ENCODE measurements around the gene NEDD9.

Gene NEDD9

DNA sequence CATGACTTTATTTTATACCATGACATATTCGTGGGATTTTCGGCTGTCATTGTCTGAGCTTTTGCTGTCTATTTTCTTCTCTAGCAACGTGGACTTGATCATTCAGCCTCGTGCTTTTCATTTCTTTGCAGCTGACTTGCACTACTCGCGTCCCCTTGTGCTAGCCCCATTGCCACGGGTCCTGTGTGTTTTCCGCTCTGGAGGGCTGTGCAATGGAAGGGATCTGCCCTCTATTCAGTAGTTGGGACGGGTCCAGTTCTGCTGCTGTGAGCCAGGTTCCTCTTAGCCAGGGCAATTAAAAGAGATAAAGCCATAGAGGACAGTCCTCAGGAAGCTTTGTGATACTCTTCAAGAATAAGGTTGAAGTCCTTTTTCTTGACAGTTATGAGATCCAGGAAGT is 17.6 kb downstream of the NEDD9 start:
- DNase-seq, result no peak

DNA sequence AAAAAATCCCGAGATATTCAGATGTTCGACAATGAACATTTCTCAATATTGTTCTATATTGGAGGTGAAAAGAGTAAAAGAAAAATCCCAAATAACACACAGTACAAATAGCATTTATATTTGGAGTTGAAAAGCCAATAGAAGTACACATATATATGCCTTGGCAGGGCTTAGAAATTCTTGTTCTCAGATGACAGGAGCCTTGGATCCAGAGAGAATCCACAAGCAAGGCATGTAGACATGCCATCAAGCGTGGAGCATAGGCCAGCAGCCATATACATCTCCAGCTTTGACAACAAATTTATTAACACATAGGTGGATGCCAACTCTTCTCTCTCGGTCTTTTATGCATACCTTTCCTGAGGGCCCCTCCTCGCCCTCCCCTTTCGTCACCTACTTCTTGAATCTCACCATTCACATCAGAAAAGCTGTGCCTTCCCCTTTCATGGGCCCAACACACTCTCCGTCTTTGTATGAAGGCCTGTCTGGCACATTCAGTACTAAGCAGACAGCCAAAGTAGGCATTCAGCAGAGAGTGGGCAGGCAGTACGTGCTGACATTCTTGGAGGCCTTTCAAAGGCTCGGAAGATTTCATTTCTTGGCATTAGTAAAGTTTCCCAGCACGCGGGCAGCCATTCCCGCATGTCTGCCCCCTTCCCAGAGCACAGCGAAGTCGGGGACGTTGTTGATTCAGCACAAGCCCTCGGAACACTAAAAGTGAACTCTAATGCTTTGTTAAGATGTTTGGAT is 18.2 kb downstream of the NEDD9 start:
- no peak for DNase-seq

DNA sequence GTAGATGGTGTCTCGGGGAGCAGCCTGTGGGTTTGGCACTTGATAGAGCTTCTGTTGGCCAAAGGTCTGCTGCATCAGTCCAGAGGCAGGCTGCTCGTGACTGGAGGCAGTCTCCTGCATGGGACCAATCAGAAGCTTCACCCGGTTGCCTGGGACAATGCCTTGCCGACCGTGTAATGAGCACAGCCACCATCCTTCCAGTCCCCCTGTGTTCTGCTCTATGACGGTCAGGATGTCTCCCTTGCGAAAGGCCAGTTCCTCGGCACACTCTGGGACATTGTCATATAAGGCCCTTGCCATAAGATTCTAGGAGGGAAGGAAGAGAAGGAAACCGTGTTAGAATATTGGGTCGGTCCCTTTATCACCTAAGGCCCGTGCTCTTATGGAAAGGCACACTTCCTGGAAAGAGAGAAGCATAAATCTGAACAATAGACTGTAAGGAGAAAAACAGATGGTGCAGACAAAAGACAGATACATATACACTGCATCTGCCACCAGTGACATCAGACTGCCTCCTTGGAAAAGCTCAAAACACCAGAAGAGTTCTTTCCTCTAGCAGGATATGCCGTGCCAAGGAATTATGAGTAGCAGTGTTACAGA is 18.9 kb downstream of the NEDD9 start:
- no peak for DNase-seq

DNA sequence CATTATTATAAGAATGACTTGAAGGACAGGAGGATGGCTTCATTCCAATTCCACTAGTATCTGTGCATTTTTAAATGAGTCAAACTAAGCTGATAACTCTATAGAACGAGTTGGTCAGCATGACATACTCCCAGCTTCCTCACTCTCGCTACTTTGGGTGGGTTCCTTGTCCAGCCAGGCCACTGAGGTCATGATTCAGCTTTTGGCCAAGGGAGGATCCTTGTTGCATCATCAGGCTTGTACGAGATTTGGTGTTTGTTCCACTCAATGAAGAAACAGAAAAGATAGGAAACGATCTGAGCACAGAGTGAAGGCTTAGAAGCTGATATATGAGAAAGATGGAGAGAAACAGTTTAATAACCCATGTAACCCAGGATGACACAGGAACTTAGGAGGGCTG is 19.8 kb downstream of the NEDD9 start:
- DNase-seq, result no peak

DNA sequence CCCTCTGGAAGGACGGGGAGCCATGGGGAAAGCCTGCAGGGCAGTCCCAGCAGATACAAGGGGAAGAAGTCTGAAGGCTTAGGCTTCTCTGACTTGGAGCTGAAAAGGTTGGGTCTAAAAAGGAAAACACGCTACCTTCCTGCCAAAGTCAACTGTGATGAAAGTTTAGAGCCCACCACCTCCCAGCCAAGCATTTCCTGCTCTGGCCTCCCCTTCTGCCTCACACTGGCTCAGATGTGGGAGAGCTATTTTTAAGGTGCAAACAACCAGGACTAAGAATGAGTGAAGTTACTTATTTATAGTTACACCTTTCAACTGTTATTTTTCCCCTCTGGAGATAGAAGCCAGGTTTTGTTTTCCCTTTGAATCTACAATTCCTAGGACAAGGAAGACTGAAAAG is 21.2 kb downstream of the NEDD9 start:
- DNase-seq, result no peak

DNA sequence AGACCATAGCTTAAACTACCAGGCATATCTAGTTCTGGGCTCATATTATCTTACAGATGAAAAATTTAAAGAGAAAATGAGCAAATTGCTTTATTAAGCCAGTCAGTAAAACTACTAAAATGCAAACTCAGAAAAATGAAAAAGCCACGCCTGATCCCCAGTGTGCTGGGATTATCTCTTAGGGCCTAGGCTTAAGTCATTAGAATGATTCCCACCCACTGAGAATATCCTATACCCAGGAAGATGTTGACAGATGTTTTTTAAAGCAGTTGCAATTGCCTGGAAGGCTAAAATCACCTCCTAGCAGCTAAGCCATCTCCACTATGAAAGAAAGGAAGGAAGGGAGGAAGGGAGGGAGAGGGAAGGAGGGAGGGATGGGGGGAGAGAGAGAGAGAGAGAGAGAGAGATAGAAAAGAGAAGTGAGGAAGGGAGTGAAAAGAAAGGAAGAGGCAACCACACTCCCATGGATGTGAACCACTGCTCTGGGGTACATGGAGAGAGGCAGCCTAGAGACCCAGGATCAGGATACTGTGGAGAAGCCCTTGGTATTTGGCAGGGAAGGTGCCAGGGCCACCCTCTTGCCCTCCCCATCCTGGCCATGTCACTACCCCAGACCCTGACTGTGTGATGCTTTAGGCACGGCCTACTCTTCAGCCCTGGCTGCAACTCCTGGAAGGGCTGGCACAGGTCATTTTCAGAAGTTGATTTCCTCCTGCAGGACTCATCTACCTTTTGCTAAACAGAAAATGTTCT is 21.9 kb downstream of the NEDD9 start:
- DNase-seq, result no peak

DNA sequence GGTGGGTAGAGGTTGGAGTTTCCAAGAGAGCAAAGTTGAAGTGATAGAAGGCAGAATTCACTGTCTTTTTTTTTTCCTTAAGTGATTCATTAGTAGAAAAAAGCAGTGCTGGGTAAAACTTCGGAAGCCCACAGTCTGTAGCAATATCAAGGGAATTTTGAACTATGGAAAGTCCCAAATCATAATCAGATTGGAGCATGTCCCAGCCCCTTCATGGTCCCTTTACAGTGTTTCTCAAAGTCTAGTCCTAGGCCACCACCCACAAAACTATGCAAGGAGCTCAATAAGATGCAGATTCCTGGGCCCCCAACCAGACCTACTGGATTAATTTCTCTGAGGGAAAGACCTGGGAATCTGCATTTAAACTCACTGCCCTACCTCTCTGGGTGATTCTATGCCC is 22.6 kb downstream of the NEDD9 start:
- no peak for DNase-seq

DNA sequence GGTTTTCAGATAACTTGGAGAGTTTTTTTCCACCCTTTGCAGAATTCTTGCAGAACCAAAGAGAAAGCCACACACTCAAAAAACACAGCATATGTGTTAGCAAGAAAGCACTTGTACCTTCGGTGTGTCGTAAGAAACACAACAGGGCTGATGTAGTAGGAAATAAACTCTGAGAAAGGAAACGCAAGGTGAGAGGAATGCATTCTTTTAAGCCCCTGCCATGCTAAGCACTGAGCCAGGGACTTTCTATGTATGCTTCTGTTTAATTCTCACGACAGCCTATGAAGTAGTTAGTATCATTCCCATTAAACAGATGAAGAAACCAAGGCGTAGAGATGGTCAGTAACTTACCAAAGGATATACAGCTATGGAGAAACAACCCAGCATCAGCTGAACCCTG is 23.1 kb downstream of the NEDD9 start:
- no peak for DNase-seq

DNA sequence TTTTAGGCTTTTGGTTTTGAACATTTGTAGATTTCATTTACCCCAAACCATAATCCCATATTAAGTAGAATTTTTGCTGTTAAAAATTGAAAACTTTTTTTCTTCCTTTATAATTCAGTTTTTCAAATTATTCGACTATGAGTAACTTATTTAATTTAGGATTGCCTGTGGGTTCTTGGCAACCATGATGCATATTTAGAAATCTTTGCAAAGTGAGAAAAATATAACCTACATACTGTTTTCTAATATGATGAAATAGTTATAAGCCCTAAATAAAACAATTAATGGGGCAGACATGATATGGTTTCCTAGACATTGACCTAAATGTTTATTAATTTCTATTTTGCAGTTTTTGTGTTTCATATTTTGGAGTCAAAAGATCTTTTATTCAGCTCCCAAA is 23.6 kb downstream of the NEDD9 start:
- no peak for DNase-seq

DNA sequence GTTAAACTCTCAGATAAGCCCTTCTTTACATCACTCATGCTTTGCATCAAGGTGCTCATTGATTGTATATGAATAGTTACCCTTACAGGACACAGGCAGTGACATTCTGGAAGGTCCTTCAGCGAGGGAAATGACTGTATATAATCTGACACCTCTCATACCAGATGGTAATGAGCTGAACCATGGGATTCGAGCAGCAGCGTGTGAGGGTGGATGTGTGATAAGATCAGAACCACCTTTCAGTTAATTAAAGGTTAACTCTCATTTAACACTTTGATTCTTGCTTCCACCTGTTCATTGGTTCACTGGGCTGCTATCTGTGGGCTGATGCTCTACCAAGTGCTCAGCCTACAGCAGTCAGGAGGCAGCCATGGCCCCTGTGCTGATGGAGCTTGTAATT is 24.2 kb downstream of the NEDD9 start:
- no peak for DNase-seq

DNA sequence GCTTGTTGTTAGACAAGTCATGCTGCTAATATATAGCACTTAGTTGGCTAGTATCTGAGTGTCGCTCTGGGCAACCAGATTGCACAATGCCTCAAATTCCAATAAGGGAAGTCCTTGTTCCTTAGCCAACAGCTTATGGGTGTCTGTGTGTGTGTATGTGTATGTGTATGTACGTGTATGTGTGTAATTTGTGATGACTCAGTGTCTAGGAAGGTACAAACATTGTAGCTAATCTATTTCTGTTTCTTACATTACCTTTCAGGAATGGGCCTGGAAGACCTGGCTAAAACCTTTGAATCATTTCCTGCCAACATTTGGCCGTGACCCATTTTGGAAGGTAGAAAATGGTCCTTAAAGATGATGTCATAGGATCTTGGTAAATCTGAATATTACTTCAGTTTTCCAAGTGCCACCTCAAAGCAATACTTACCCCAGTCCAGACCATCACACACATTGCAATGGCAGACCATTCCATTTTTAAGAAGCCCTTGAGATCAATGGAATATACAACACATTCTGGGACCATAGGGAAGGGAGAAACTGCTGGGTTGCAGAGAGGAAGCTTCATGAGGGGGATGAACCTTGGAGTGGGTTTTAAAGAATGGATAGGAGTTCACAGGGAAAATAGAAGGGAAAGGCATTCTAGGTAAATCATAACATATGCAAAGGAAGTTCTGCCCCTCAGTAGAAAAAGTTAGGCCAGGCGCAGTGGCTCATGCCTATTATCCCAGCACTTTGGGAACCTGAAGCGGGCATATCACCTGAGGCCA is 25.1 kb downstream of the NEDD9 start:
- DNase-seq, result no peak

DNA sequence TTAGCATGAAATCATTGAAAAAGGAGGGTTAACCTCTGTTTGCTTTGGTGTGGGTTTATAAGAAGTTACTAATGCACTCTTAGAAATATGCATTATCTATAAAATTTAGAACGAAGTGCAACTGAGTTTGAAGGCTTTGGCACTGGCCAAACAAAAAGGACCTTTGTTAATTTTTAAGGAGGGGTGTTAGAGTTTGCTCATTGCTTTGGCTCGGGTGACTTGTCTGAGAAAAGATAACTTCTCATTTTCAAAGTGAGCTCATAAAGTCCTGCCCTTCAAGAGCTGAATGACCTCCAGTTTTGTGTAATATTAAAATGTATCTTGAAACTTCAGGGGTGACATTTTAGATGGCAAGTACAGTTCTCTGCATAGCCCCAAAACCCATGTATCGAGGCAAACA is 25.9 kb downstream of the NEDD9 start:
- no peak for DNase-seq

DNA sequence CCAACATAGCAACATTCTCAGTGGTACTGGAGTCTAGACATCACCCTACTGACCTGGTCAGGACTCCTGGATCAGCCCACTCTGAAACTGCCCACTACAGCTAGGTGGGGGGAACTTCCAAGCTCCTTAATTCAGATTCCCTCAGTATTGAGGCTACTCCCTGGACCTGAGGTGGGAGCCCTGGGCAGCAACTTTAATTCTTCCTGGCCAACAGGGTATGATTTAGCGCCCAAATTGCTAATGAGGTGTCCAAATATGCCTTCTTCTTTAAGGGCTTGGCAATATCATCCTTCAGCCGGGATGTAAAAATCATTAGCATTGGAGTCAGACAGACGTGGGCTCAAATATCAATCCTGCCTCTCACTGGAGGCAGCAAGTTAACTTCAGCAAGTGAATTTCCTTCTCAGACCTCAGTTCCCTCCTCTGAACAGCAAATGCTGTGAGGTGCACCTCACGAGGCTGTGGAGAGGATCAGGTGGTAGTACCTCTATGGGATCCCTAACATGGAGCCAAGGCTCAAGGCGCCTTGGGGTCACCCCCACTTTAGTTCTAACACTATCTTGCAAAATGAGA is 27.6 kb downstream of the NEDD9 start:
- no peak for DNase-seq

DNA sequence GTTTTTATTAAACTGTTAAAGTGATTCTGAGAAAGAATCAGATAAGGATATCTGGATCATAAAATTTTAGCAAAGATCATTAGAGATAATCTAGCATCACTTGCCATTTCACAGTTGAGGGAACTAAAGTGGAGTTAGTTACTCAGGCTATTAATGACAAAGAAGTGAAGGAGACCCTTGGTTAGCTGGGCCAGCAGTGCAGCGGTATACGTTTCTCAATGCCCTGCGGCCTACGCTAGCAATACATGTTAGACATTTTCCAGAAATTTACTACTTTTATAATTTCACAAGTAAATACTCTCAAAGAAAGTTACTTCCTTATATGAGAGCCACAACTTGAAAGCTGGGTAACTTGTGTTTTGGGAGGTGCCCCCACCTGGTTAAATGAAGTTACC is 28.5 kb downstream of the NEDD9 start:
- no peak for DNase-seq

DNA sequence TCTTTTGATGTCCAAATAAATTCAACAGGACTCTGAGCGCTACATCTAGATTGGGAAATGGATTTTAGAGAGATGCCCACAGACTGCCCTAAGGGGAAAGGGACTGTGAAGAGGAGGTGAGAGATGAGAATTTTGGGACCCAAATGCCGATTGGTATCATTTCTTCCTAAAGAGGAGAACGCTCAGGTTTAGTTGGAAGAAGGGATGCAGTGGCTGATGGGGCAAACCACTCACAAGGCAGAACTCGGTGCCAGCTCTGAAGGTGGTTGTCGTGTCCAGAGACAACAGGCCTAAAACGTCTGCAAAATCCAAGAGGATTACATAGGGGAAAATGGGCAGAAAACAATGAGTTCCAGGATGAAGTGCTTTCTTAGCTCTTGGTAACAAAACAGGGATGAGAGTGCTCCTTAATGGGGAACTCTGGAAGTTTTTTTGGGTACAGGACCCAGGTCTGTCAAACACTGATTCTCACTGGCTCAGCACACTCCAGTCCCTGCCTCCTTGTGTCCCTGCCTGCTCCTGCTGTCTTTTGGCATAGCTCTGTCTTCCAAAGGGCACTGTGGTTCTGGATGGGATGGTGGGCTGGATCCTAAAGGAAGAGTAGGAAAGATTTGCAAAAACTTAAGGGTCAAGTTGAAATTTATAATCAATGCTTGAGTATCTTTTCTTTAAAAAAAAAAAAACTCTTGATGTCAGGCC is 29.0 kb downstream of the NEDD9 start:
- DNase-seq, result no peak

DNA sequence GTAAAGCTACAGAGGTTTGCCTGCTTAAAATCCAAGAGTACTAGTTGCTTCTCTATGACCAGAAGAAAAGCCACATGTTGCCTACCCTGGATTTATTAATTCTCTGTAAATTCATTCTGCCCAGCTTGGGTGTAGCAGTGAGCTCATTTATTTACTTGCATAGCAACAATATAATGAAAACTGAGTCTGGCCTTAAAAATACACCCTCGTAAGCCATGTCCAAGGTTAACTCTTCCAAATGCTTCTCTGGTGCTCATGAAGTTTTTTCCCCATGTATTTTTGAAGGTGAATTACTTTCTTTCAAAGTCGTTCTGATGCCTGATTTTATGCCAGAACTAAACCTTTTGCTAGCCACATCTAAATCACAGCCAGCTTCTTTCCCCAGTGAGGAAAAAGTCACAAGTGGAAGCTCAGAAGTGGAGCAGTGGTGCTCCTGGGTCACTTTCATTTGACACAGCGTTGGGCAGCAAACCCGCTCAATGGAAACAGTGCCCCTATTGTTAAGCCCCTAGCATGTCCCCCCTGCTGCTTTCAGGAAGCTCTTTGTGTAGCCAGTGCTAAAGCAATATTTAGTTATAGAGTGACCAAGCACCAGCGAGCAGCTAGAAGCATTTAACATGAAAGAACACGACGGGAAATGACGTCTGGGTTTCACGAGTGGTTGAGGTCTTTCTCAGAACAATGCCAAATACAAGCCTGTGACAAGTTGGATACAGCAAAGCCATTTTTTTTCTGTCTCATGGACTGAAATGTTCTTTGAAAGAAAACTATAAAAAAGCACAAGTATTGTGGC is 29.8 kb downstream of the NEDD9 start:
- no peak for DNase-seq

DNA sequence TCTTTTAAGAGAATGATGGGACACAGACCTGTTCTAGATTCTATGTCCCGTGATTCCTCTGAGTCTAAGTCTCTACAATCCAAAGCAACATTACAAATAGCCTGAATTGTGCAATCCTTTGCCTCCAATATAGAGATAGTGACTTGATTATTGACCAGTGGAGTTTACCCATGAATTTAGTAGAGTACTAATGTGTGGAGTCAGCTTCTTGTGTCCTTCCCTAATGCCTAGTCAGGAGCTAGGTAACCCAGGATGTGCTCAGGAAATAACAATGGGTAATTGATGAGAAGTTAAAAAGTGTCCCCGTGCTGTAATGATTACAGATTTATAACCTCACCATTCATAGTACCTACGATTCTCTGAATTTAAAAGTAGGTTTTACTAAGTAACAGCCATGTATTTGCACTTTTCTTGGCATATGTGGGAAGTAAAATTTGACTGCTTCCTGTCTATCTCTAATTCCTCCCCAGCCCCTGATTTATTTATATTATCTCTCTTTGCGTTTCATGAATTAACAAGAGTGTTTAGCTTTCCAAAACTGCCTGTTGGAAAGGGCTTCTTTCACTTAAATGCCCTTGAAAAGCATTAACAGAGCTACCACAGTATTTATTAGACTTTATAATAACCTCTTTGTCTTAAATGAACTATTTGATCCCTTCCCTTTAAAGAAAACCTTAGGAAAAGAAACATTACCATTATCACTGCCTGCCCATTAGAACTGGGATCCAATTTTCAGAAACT is 30.5 kb downstream of the NEDD9 start:
- DNase-seq, result no peak

DNA sequence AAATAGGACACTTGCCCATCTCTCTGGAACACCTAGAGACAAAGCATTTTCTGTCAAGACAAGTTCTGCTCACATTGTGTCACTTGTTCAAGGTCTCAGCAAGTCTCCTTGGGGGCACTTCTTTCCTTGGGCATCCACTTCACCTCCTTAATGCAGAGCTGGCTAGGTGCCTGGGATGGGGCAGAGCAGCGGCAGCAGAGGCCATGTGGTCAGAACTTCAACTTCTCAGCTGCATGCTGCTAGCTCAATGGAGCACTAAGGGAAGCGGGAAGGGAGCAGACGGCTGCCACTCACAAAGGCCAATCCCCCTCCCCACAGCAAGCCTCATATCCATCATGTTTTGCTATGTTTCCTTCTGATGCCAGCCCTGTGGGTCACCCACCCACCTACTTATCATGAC is 31.5 kb downstream of the NEDD9 start:
- no peak for DNase-seq

DNA sequence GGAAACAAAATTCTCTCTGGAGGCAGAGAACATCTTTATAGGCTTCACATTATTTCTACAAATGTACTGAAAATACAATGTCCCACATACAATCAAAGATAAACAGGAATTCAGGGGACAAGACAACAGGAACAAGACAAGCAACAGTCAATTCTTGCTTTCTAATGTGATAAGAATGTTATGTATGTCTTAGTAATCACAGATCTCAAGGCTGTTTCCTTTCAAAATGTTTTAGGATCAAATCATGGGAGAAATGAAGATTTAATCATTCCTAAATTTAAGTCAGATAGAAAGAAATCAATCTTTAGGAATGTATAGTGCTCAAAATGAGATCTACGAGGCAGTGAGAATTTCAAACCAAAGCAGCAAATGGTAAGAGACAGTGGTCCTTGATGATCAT is 32.1 kb downstream of the NEDD9 start:
- DNase-seq, result no peak

DNA sequence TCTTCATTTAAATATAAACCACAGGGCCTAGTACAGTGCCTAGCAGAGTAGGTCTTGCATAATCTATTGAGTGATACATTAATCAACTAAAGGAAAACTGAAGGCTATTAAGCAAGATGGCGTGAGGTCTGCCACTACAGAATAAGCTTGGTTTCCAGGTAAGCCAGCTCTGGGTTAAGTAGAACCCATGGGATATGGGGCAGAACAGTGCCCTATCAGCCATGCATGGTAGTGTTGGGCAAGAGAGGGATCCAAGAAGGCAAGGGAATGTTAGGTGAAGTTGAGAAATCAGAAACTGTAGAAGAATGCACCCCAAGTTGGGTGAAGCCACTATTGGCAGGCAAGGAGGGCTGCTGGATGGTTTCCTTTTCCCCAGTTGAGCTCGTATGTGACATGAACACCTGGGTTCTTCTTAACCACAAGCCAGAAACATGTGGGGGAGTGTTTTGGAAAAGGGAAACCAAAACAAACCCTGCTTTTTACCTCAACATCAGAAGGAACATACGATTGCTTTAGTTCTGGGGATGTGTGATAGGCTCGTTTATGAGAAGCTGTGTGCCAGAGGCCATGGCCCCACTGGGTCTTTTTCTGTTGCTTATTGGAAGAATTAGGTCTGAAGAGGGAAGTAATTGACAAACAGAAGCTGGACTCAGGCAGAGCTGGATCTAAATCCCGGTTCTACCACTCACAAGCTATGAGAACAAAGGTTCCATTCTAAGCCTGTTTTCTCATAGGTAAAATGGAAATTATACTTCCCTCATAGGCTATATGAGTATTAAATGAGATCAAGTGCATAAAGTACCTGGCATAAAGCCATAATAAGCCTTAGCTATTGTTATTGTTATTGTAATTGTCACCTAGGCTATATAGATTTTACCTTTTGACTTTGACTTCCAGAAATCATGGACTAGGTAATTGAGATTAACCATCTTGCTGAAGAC is 33.5 kb downstream of the NEDD9 start:
- no peak for DNase-seq
